Activated T-cell treated with anti-CD3 and anti-CD28 coated beads, Interleukin-2, amount 50 U/mL, for 48 hours (primary cell): ENCODE results near the gene AFF3.
"Not testable (repeated sequence)": the region's sequence is repeated elsewhere in the genome, so short reads cannot be mapped to it uniquely, and the experiment has no call there.

Source experiments
- DNase-seq, 2 experiments: peaks; one replicate each; pipeline ENCODE4 v3.0.0-alpha.2; 2020

Gene AFF3

GRCh38 chr2:99956232-99957030, 186.0 kb downstream of the AFF3 start:
- DNase-seq, result no peak

GRCh38 chr2:99953750-99954149, 188.6 kb downstream of the AFF3 start:
- no peak for DNase-seq

GRCh38 chr2:99949963-99950362, 192.4 kb downstream of the AFF3 start:
- DNase-seq, result no peak

- no peak for DNase-seq
These were observed 192.9 kb downstream of the AFF3 start for GRCh38 chr2:99949530-99949929.

GRCh38 chr2:99948010-99948409, 194.4 kb downstream of the AFF3 start:
- no peak for DNase-seq

- not testable (repeated sequence) for DNase-seq
These were observed 195.0 kb downstream of the AFF3 start for GRCh38 chr2:99947366-99947765.

- DNase-seq, result no peak
These were observed 198.4 kb downstream of the AFF3 start for GRCh38 chr2:99944019-99944418.

- DNase-seq, result no peak
These were observed 199.6 kb downstream of the AFF3 start for GRCh38 chr2:99942561-99943347.

- no peak for DNase-seq
These were observed 201.4 kb downstream of the AFF3 start for GRCh38 chr2:99940963-99941362.

GRCh38 chr2:99939135-99939534, 203.3 kb downstream of the AFF3 start:
- DNase-seq, result no peak

GRCh38 chr2:99938250-99938649, 204.1 kb downstream of the AFF3 start:
- no peak for DNase-seq

- no peak for DNase-seq
These were observed 206.3 kb downstream of the AFF3 start for GRCh38 chr2:99936065-99936464.

GRCh38 chr2:99935662-99936061, 206.7 kb downstream of the AFF3 start:
- DNase-seq, result no peak

- DNase-seq, result no peak
These were observed 208.3 kb downstream of the AFF3 start for GRCh38 chr2:99933894-99934650.

GRCh38 chr2:99933491-99933890, 208.9 kb downstream of the AFF3 start:
- not testable (repeated sequence) for DNase-seq

- DNase-seq, result no peak
These were observed 213.8 kb downstream of the AFF3 start for GRCh38 chr2:99928470-99929053.

GRCh38 chr2:99927690-99928207, 214.6 kb downstream of the AFF3 start:
- not testable (repeated sequence) for DNase-seq

- no peak for DNase-seq
These were observed 215.4 kb downstream of the AFF3 start for GRCh38 chr2:99926986-99927385.

GRCh38 chr2:99925960-99926359, 216.4 kb downstream of the AFF3 start:
- no peak for DNase-seq

GRCh38 chr2:99922664-99923063, 219.7 kb downstream of the AFF3 start:
- DNase-seq, result no peak

GRCh38 chr2:99921903-99922302, 220.5 kb downstream of the AFF3 start:
- DNase-seq, result no peak

- no peak for DNase-seq
These were observed 224.0 kb downstream of the AFF3 start for GRCh38 chr2:99918389-99918788.
